ENCODE results near the gene MC5R.
"Not testable (repeated sequence)": the region's sequence is repeated elsewhere in the genome, so short reads cannot be mapped to it uniquely, and the experiment has no call there.

MC5R gene

DNA sequence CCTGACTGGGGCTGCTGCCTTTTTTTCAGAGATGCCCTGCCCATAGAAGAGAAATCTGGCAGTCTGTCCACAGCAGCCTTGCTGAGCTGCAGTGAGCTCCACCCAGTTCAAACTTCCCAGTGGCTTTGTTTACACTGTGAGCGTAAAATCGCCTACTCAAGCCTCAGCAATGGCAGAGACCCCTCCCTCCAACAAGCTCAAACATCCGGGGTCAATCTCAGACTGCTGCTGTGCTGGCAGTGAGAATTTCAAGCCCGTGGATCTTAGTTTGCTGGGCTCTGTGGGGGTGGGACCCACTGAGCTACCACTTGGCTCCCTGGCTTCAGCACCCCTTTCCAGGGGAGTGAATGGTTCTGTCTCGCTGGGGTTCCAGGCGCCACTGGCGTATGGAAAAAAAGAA is 38.9 kb downstream of the MC5R start:
- not testable (repeated sequence) for DNase-seq

DNA sequence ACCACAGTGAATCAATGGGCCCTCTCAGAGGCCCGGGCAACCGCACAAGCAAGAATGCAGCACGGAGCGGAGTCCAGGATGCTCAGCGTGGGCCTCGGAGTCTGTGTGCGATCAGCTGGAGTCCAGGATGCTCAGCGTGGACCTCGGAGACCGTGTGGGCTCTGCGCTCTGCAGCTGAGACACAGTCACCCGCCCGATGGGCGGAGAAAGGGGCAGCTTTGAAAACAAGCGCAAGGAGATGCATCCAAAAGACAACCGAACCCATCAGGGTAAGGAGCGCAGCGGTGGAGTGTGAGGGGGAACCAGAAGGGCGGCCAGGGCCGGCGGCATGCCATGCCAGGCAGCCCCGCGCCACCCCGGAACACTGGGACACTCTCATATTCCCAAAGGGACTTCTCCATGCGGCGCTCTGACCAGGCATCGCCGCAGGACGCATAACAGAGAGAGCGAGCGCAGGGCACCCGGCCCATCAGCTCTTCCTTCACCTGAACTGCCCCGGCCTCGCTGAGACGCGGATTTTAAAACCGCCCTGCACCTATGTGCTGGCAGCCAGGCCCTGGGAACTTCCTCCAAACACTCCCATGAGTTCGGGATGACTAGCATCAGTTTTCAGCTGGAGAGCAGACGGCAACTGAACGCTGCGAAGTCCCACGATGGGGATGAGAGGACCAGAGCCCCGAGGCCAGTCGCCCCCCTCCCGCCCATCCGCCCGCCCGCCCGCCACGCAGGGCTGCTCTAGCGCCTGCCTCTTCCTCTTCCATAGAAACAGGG is 44.7 kb downstream of the MC5R start:
- DNase-seq: no peak

- DNase-seq: no peak
These were observed 47.8 kb downstream of the MC5R start for GRCh38 chr18:13871701-13872100.

DNA sequence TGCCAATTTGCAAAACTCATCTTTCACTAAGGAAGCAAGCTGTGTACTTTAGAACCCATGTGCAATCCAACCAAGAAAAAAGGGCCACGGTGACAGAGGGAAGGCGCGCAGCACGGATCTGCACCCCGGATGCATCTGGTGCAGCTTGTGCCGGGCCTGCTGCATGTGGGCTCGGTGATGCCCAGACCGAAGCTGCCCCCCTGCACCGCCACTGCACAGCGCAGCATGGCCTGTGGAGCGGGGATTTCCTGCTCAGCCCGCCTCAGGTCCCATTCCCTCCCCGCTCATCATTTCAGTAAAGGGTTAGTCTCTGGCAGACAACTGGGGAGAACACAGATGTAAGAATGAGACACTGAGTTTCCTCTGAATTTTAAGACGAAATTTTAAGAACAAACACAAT is 48.4 kb downstream of the MC5R start:
- no peak for DNase-seq

- DNase-seq: no peak
These were observed 49.0 kb downstream of the MC5R start for GRCh38 chr18:13872932-13873331.

DNA sequence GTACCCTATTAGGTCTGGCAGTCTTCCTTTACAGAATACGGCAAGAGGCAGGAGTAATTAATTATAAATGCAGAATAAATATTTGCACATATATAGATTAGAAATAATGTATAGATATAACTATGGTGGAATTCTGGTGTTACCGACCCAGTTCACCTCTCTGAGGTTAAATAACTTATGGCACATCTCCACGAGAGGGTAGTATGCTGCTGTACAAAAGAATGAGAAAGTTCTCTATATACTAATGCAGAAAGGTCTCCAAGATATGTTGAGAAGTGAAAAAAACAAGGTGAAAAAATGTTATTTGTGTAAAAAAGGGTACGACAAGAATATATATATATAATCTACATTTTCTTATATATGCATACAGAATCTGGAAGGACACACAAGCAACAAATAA is 50.6 kb downstream of the MC5R start:
- DNase-seq: no peak
